Hepatocyte (in vitro differentiated cells): ENCODE results near the gene B3GALNT2. TPM values are rescaled to one million over a fixed set of nuclear protein-coding genes. Genes with fewer than 3 reads are reported as not detected.
A peak's percentile ranks its signal among the peaks of the same experiment; 100 is the strongest.

Experiments
- DNase-seq: peaks from one replicate; pipeline ENCODE4 v3.0.0-alpha.2; 2016; ENCODE audit warnings: low spot score
- H2AFZ ChIP-seq: fragments of 200-600 bp; sonication (generic); 2 replicates; pipeline ENCODE4 v1.6.0; 2016; ENCODE audit warnings: antibody characterized with exemption, mild to moderate bottlenecking
- H3K27ac ChIP-seq: fragments of 200-600 bp; sonication (generic); 2 replicates; pipeline ENCODE4 v1.5.1; 2016; ENCODE audit warnings: mild to moderate bottlenecking
- H3K27me3 ChIP-seq: fragments of 200-600 bp; sonication (generic); 2 replicates; pipeline ENCODE4 v1.6.1; 2016
- H3K36me3 ChIP-seq: fragments of 200-600 bp; sonication (generic); replicated peaks from 2 replicates; pipeline ENCODE4 v1.5.1; 2016; ENCODE audit warnings: low read depth; ENCODE audit not compliant: insufficient read depth
- H3K4me1 ChIP-seq: fragments of 200-600 bp; sonication (generic); 2 replicates; pipeline ENCODE4 v1.5.1; 2016; ENCODE audit warnings: mild to moderate bottlenecking, moderate library complexity; ENCODE audit not compliant: insufficient read depth
- H3K4me2 ChIP-seq: fragments of 200-600 bp; sonication (generic); 2 replicates; pipeline ENCODE4 v1.6.0; 2016
- H3K4me3 ChIP-seq: fragments of 200-600 bp; sonication (generic); 2 replicates; pipeline ENCODE4 v1.5.1; 2016; ENCODE audit warnings: mild to moderate bottlenecking
- H3K79me2 ChIP-seq: fragments of 200-600 bp; sonication (generic); 2 replicates; pipeline ENCODE4 v1.6.0; 2017; ENCODE audit warnings: mild to moderate bottlenecking
- H3K9me2 ChIP-seq: fragments of 200-600 bp; sonication (generic); replicated peaks from 2 replicates; pipeline ENCODE4 v1.6.0; 2017; ENCODE audit warnings: mild to moderate bottlenecking; ENCODE audit not compliant: insufficient read depth
- H3K9me3 ChIP-seq: fragments of 200-600 bp; sonication (generic); 2 replicates; pipeline ENCODE4 v1.5.1; 2016; ENCODE audit warnings: low read depth, mild to moderate bottlenecking
- H4K20me1 ChIP-seq: fragments of 200-600 bp; sonication (generic); 2 replicates; pipeline ENCODE4 v1.6.0; 2016; ENCODE audit warnings: mild to moderate bottlenecking; ENCODE audit not compliant: insufficient read depth, poor library complexity, severe bottlenecking
- EZH2 ChIP-seq: fragments of 200-600 bp; sonication (generic); IDR thresholded peaks from 2 replicates; pipeline ENCODE4 v1.6.1; 2016; ENCODE audit warnings: antibody characterized with exemption, mild to moderate bottlenecking, borderline replicate concordance
- EZH2phosphoT487 ChIP-seq: fragments of 200-600 bp; sonication (generic); IDR thresholded peaks from one replicate; pipeline ENCODE4 v1.6.1; 2018; ENCODE audit warnings: antibody characterized with exemption, mild to moderate bottlenecking, low read depth, moderate library complexity; ENCODE audit not compliant: unreplicated experiment, severe bottlenecking
- WGBS: methylation state at CpG from one replicate; pipeline ENCODE4 v1.1.6; 2016; ENCODE audit warnings: low lambda C conversion rate; ENCODE audit errors: missing lambda C conversion rate; 5-methylcytosine and 5-hydroxymethylcytosine counted together
- polyA plus RNA-seq: library from polyadenylated mRNA; unstranded; fragments of >200 nt; fragmentation: Nextera tagmentation; extraction: Ambion mirVana; gene quantifications from 2 replicates; pipeline ENCODE4 v1.2.1, GENCODE V29; 2016
- total RNA-seq: library from RNA; depleted of rRNA; stranded (reverse); fragments of >200 nt; gene quantifications from 2 replicates; pipeline ENCODE4 v1.2.3, GENCODE V29; 2014
- TF ChIP-seq, protein P1 (sequence below): fragments of 200-600 bp; sonication (generic); IDR thresholded peaks from 2 replicates; pipeline ENCODE4 v1.5.1; 2016; ENCODE audit warnings: antibody characterized with exemption, mild to moderate bottlenecking; ENCODE audit not compliant: poor library complexity

The B3GALNT2 gene
- total and polyA plus RNA-seq, 2 experiments from 2014 or later, result 8.1 to 24.2 TPM

DNA sequence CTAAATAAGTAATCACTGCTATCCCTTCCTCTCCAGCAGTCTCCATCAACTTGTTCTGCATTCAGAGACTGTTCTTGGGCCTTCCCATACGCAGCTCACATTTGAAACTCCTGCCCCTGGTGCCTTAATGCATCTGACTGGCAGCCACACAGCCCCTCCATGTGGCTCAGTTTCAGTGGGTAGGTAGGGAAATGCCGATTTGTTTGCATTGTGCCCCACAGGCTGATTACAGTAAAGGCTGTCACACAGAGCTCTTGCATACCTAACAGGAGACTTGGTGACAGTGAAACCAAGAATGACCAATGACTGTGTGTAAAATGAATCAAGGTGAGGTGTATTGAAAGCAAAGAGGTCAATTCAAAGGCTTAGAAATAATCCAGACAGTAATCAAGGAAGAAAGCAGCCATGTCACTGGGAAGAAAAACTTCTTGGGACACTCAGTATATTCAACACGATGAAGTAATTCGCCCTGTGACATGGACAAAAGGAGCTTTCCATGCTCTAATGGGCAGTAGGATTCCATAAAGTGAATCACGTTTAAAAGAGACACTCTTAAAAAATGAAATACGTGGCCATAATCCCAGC, 12.7 kb upstream of the B3GALNT2 start:
- 82% methylated on average over 6 of the region's 6 CpGs for WGBS
- Histone ChIP-seq H3K27ac (no peak overlapping the region), H2AFZ (no peak overlapping the region), H3K27me3 (no peaks in the 10 kb centered on the region), H3K4me1 (no peaks in the 10 kb centered on the region), H3K9me3 (no peaks in the 10 kb centered on the region), H3K9me2 (no peaks in the 10 kb centered on the region), H3K4me2 (no peak overlapping the region), H4K20me1 (no peaks in the 10 kb centered on the region), H3K79me2 (no peaks in the 10 kb centered on the region), H3K36me3 (no peaks in the 10 kb centered on the region), H3K4me3 (no peak overlapping the region)
- DNase-seq, result no peak
- TF ChIP-seq EZH2phosphoT487, result no peak
- no peak for TF ChIP-seq EZH2
- TF ChIP-seq, protein P1, sequence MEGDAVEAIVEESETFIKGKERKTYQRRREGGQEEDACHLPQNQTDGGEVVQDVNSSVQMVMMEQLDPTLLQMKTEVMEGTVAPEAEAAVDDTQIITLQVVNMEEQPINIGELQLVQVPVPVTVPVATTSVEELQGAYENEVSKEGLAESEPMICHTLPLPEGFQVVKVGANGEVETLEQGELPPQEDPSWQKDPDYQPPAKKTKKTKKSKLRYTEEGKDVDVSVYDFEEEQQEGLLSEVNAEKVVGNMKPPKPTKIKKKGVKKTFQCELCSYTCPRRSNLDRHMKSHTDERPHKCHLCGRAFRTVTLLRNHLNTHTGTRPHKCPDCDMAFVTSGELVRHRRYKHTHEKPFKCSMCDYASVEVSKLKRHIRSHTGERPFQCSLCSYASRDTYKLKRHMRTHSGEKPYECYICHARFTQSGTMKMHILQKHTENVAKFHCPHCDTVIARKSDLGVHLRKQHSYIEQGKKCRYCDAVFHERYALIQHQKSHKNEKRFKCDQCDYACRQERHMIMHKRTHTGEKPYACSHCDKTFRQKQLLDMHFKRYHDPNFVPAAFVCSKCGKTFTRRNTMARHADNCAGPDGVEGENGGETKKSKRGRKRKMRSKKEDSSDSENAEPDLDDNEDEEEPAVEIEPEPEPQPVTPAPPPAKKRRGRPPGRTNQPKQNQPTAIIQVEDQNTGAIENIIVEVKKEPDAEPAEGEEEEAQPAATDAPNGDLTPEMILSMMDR, result no peak

DNA sequence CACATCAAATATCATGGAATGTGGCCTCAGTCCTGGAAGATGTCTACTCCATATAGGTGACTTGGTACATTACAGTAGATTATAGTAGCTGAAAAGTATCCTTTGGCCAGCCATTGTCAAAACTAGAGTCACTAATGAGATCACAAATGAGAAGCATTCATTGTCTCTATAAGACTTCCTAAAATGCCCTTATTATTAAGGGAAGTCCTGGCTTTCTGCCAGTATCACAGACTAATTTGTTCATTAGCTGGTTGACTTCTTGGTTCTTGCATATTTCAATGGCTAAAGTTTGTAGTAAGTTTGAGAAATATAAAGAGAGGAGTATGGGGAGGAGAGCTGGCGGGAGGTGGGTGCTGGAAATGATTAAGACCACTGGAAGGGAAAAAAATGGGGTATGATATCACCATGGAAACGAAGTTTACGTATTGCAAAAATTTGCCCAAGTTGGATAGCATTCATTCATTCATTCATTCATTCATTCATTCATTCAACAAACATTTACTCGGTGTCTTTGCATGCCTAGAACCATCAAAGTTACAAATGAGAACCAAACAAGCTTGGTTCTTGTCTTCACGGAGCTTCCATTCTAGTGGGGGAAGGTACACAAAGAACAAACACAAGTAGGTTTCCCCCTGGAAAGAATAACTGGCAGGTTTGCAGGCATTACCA, 11.7 kb upstream of the B3GALNT2 start:
- H4K20me1 ChIP-seq, result no peaks in the 10 kb centered on the region
- no peaks in the 10 kb centered on the region for H3K27me3 ChIP-seq
- TF ChIP-seq EZH2phosphoT487, result no peak
- TF ChIP-seq EZH2, result no peak
- TF ChIP-seq, protein P1, result no peak
- no peak overlapping the region for H3K4me2 ChIP-seq
- no peaks in the 10 kb centered on the region for H3K9me3 ChIP-seq
- H3K27ac ChIP-seq, result no peak overlapping the region
- 93% methylated on average over 5 of the region's 5 CpGs for WGBS
- no peaks in the 10 kb centered on the region for H3K79me2 ChIP-seq
- no peak overlapping the region for H3K4me3 ChIP-seq
- no peak overlapping the region for H2AFZ ChIP-seq
- no peaks in the 10 kb centered on the region for H3K4me1 ChIP-seq
- H3K9me2 ChIP-seq, result no peaks in the 10 kb centered on the region
- DNase-seq, result no peak
- no peaks in the 10 kb centered on the region for H3K36me3 ChIP-seq

DNA sequence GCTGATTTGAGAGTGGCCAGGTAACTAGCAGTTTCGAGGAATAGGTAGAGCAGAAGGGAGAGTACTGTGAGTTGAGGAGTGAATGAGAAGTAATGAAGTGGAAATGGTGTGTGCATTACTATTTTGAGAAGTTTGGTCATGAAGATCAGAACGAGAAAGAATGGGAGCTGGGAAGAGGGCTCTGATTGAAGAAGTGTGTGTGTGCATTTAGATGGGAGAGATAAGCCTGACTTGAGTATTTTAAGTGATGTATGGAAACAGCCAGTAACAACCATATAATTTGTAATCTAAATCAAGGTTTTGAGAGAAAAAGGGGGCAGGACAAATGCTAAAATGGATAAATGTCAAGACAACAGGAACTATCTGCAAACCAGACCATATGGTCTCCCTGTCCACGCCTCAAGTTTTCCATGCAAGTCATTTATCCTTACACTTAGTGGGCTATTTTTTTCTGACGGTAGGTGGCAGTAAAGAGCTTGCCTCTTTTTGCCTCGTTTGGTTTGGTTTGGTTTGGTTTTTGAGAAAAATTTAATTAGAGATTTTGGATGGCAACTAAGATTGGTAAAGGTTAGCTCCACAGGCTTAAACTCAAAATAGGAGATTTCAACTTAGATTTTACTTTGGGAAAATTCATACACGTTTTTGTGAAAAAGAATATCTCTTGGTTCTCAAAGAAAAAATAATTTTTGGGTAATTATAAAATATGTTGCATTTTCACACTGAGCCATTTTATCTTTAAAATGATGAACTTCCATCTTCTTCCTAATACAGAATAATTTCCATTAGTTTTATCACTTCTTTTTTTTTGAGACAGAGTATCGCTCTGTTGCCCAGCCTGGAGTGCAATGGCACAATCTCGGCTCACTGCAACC, 9.5 kb upstream of the B3GALNT2 start:
- WGBS, result 42% methylated on average over 8 of the region's 8 CpGs
- Histone ChIP-seq H3K27ac (no peak overlapping the region), H3K9me2 (no peaks in the 10 kb centered on the region), H3K4me3 (no peak overlapping the region), H3K4me1 (no peaks in the 10 kb centered on the region), H3K79me2 (no peaks in the 10 kb centered on the region), H3K4me2 (no peak overlapping the region), H4K20me1 (no peaks in the 10 kb centered on the region), H3K9me3 (no peaks in the 10 kb centered on the region), H2AFZ (no peak overlapping the region), H3K36me3 (no peaks in the 10 kb centered on the region), H3K27me3 (no peaks in the 10 kb centered on the region)
- TF ChIP-seq, protein P1, result peak; percentile 92
- TF ChIP-seq EZH2phosphoT487 (no peak), EZH2 (no peak)
- DNase-seq, result peak; percentile 83
